A549 (cell line): ENCODE measurements around the gene TSHZ3.

ENCODE experiments used
- CBX2 ChIP-seq: fragments of 200-600 bp; sonication (generic); IDR thresholded peaks from 2 replicates; pipeline ENCODE4 v1.6.1; 2016; ENCODE audit warnings: low read depth, mild to moderate bottlenecking, borderline replicate concordance
- EP300 ChIP-seq, 2 experiments: fragments of >200 bp; sonication (Bioruptor Twin); formaldehyde crosslinking; IDR thresholded peaks; 2 replicates in 1 of 2; 3 replicates in 1 of 2; pipeline ENCODE4 v1.6.1; 2016 to 2017
- FOSL2 ChIP-seq, 2 experiments: fragments of 450-650 bp in 1 of 2; fragments of >200 bp in 1 of 2; sonication (Bioruptor Twin) in 1 of 2; formaldehyde crosslinking; IDR thresholded peaks; 2 replicates each; pipeline versions ENCODE4 v1.5.0 to v1.6.1; 2016 to 2020; ENCODE audit warnings: mild to moderate bottlenecking in 1 of 2, moderate library complexity in 1 of 2
- GATA3 ChIP-seq: IDR thresholded peaks from 2 replicates; pipeline ENCODE4 v1.6.1; 2012; ENCODE audit warnings: borderline replicate concordance
- HES2 ChIP-seq: fragments of >200 bp; sonication (Bioruptor Twin); formaldehyde crosslinking; IDR thresholded peaks from 2 replicates; pipeline ENCODE4 v1.6.1; 2016
- MAFK ChIP-seq: fragments of 450-650 bp; IDR thresholded peaks from 2 replicates; pipeline ENCODE4 v1.6.1; 2014; ENCODE audit not compliant: partially characterized antibody
- NFE2L2 ChIP-seq: fragments of 150-350 bp; conservative IDR thresholded peaks from 2 replicates; pipeline ENCODE4 v1.6.1; 2014; ENCODE audit warnings: low read length
- POLR2A ChIP-seq: IDR thresholded peaks from 2 replicates; pipeline ENCODE4 v1.6.1; 2012; ENCODE audit warnings: mild to moderate bottlenecking, low read length
- RCOR1 ChIP-seq: fragments of 150-350 bp; IDR thresholded peaks from 2 replicates; pipeline ENCODE4 v1.6.1; 2014; ENCODE audit warnings: antibody characterized with exemption, low read length, low read depth
- SMC3 ChIP-seq: fragments of >200 bp; sonication (Bioruptor Twin); formaldehyde crosslinking; IDR thresholded peaks from 3 replicates; pipeline ENCODE4 v1.6.1; 2018; ENCODE audit warnings: inconsistent platforms
- TP53 ChIP-seq: fragments of 250-450 bp; sonication (Bioruptor Pico); IDR thresholded peaks from 2 replicates; pipeline ENCODE4 v1.5.0; 2021; ENCODE audit warnings: mild to moderate bottlenecking, moderate library complexity
- TF ChIP-seq, protein P1 (sequence below): fragments of >200 bp; sonication (Bioruptor Twin); formaldehyde crosslinking; IDR thresholded peaks from 3 replicates; pipeline ENCODE4 v1.5.1; 2016
- TF ChIP-seq, protein P2 (sequence below): IDR thresholded peaks from 2 replicates; pipeline ENCODE4 v1.6.1; 2012
- TF ChIP-seq, protein P3 (sequence below): fragments of 200-600 bp; sonication (generic); IDR thresholded peaks from 2 replicates; pipeline ENCODE4 v1.6.1; 2016; ENCODE audit warnings: antibody characterized with exemption, mild to moderate bottlenecking, moderate library complexity

DNA sequence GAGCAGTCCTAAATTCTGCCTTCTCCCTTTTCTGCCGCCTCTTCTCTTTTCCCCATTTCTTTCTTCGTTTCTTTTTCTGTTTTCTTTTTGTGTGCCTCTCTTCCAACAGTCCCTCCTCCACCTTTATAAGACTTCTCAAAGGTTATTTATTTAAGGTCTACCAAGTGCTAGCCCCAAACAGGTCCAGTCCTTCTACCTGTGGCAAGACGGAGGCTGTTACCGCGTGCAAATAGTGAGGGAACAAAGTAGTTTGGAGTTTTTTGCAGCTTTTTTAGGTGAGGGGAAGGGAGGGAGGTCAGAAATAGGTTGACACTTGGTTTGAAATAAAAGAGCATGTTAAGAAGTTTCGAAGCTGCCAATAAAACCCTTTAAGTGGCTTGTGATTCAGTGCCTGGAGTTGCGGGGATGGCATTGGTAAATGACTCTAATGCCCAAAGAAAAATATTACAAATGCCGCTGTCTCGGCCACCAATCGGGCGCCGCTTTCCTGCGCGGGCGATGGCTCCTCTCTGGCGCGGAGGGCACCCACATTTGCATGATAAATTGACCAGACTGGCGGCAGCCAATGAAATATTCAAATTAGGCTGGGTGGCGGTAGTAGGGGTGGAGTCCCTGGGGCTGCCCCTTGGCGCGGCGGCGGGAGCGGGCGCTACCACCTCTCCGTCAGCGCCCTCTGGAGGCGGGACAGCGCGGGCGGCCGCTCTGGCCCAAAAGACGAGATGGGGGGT, 7.5 kb upstream of the TSHZ3 start:
- TF ChIP-seq EP300 (IDR thresholded peaks at IDR 0.05), result no peak
- TF ChIP-seq, protein P1, sequence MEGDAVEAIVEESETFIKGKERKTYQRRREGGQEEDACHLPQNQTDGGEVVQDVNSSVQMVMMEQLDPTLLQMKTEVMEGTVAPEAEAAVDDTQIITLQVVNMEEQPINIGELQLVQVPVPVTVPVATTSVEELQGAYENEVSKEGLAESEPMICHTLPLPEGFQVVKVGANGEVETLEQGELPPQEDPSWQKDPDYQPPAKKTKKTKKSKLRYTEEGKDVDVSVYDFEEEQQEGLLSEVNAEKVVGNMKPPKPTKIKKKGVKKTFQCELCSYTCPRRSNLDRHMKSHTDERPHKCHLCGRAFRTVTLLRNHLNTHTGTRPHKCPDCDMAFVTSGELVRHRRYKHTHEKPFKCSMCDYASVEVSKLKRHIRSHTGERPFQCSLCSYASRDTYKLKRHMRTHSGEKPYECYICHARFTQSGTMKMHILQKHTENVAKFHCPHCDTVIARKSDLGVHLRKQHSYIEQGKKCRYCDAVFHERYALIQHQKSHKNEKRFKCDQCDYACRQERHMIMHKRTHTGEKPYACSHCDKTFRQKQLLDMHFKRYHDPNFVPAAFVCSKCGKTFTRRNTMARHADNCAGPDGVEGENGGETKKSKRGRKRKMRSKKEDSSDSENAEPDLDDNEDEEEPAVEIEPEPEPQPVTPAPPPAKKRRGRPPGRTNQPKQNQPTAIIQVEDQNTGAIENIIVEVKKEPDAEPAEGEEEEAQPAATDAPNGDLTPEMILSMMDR, result no peak
- no peak for TF ChIP-seq SMC3
- TF ChIP-seq MAFK, result no peak
- TF ChIP-seq TP53 (CRISPR knock-in tag), result no peak
- TF ChIP-seq NFE2L2, result no peak
- TF ChIP-seq, protein P2, sequence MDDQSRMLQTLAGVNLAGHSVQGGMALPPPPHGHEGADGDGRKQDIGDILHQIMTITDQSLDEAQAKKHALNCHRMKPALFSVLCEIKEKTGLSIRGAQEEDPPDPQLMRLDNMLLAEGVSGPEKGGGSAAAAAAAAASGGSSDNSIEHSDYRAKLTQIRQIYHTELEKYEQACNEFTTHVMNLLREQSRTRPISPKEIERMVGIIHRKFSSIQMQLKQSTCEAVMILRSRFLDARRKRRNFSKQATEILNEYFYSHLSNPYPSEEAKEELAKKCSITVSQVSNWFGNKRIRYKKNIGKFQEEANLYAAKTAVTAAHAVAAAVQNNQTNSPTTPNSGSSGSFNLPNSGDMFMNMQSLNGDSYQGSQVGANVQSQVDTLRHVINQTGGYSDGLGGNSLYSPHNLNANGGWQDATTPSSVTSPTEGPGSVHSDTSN, result no peak
- no peak for TF ChIP-seq GATA3
- TF ChIP-seq POLR2A, result no peak
- no peak for TF ChIP-seq HES2
- no peak for TF ChIP-seq FOSL2 (IDR thresholded peaks at IDR 0.05)
- TF ChIP-seq FOSL2 (CRISPR knock-in tag; IDR thresholded peaks at IDR 0.05), result no peak
- TF ChIP-seq RCOR1, result no peak
- no peak for TF ChIP-seq CBX2
- TF ChIP-seq, protein P3, sequence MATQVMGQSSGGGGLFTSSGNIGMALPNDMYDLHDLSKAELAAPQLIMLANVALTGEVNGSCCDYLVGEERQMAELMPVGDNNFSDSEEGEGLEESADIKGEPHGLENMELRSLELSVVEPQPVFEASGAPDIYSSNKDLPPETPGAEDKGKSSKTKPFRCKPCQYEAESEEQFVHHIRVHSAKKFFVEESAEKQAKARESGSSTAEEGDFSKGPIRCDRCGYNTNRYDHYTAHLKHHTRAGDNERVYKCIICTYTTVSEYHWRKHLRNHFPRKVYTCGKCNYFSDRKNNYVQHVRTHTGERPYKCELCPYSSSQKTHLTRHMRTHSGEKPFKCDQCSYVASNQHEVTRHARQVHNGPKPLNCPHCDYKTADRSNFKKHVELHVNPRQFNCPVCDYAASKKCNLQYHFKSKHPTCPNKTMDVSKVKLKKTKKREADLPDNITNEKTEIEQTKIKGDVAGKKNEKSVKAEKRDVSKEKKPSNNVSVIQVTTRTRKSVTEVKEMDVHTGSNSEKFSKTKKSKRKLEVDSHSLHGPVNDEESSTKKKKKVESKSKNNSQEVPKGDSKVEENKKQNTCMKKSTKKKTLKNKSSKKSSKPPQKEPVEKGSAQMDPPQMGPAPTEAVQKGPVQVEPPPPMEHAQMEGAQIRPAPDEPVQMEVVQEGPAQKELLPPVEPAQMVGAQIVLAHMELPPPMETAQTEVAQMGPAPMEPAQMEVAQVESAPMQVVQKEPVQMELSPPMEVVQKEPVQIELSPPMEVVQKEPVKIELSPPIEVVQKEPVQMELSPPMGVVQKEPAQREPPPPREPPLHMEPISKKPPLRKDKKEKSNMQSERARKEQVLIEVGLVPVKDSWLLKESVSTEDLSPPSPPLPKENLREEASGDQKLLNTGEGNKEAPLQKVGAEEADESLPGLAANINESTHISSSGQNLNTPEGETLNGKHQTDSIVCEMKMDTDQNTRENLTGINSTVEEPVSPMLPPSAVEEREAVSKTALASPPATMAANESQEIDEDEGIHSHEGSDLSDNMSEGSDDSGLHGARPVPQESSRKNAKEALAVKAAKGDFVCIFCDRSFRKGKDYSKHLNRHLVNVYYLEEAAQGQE, result no peak
